Neural cell (in vitro differentiated cells): ENCODE data around the gene POLK. TPM values are rescaled to one million over a fixed set of nuclear protein-coding genes. Genes with fewer than 3 reads are reported as not detected.

Experiments used
- H2AFZ ChIP-seq: fragments of 200-600, 300-800 bp; sonication (generic), shearing (Covaris generic); 2 replicates; pipeline ENCODE4 v1.6.0; 2014; ENCODE audit warnings: low read depth, mild to moderate bottlenecking, antibody characterized with exemption, low read length, moderate library complexity
- H3F3A ChIP-seq: fragments of 200-600 bp; shearing (Covaris generic); 2 replicates; pipeline ENCODE4 v1.6.1; 2016; ENCODE audit warnings: mild to moderate bottlenecking, moderate library complexity, mixed read lengths, antibody characterized with exemption, low read length; ENCODE audit not compliant: insufficient read depth, poor library complexity, severe bottlenecking
- H3K27ac ChIP-seq: fragments of 200-600, 300-800 bp; sonication (generic), shearing (Covaris generic); 2 replicates; pipeline ENCODE4 v1.5.1; 2014; ENCODE audit warnings: mild to moderate bottlenecking, low read length, moderate library complexity
- H3K27me3 ChIP-seq: fragments of 300-800, 200-600 bp; sonication (generic), shearing (Covaris generic); 2 replicates; pipeline ENCODE4 v1.6.0; 2014; ENCODE audit warnings: mild to moderate bottlenecking, low read depth, low read length, moderate library complexity; ENCODE audit not compliant: insufficient read depth
- H3K36me3 ChIP-seq: fragments of 300-800, 200-600 bp; sonication (generic), shearing (Covaris generic); 2 replicates; pipeline ENCODE4 v1.5.1; 2014; ENCODE audit warnings: mild to moderate bottlenecking, antibody characterized with exemption, low read length, moderate library complexity; ENCODE audit not compliant: insufficient read depth
- H3K4me2 ChIP-seq: fragments of 300-800, 200-600 bp; sonication (generic), shearing (Covaris generic); 2 replicates; pipeline ENCODE4 v1.6.0; 2014; ENCODE audit warnings: mild to moderate bottlenecking, low read length
- H3K4me3 ChIP-seq: fragments of 300-800, 200-600 bp; sonication (generic), shearing (Covaris generic); 2 replicates; pipeline ENCODE4 v1.5.1; 2014; ENCODE audit warnings: mild to moderate bottlenecking, low read length, moderate library complexity
- H3K79me2 ChIP-seq: fragments of 200-600 bp; shearing (Covaris generic); replicated peaks from 2 replicates; pipeline ENCODE4 v1.6.0; 2014; ENCODE audit warnings: mild to moderate bottlenecking, low read length, moderate library complexity; ENCODE audit not compliant: insufficient read depth
- H3K9ac ChIP-seq: fragments of 300-800, 200-600 bp; sonication (generic), shearing (Covaris generic); 2 replicates; pipeline ENCODE4 v1.6.1; 2016; ENCODE audit warnings: mild to moderate bottlenecking, low read length, mixed read lengths
- H3K9me2 ChIP-seq: fragments of 200-600 bp; shearing (Covaris generic); 2 replicates; pipeline ENCODE4 v1.6.1; 2016; ENCODE audit warnings: mild to moderate bottlenecking, low read length, mixed read lengths; ENCODE audit not compliant: insufficient read depth
- H3K9me3 ChIP-seq: fragments of 200-600, 300-800 bp; sonication (generic), shearing (Covaris generic); 2 replicates; pipeline ENCODE4 v1.6.1; 2016; ENCODE audit warnings: mild to moderate bottlenecking, mixed run types, low read length, moderate library complexity, mixed read lengths
- H4K20me1 ChIP-seq: fragments of 200-600 bp; shearing (Covaris generic); 2 replicates; pipeline ENCODE4 v1.6.1; 2016; ENCODE audit warnings: mild to moderate bottlenecking, mixed run types; ENCODE audit not compliant: insufficient read depth
- CTCF ChIP-seq: fragments of 450-650 bp; IDR thresholded peaks from 2 replicates; pipeline ENCODE4 v1.5.1; 2014; ENCODE audit warnings: antibody characterized with exemption, mild to moderate bottlenecking, moderate library complexity; ENCODE audit not compliant: poor library complexity, severe bottlenecking
- EP300 ChIP-seq: fragments of 450-650 bp; conservative IDR thresholded peaks from 2 replicates; pipeline ENCODE4 v1.6.1; 2014; ENCODE audit warnings: antibody characterized with exemption, mild to moderate bottlenecking, moderate library complexity; ENCODE audit not compliant: poor library complexity, severe bottlenecking
- EZH2 ChIP-seq: fragments of 200-600, 300-800 bp; shearing (Covaris generic), sonication (generic); IDR thresholded peaks from 2 replicates; pipeline ENCODE4 v1.6.1; 2014; ENCODE audit warnings: antibody characterized with exemption, low read length, borderline replicate concordance, mild to moderate bottlenecking; ENCODE audit not compliant: insufficient read depth, poor library complexity, severe bottlenecking
- MXI1 ChIP-seq: fragments of 450-650 bp; conservative IDR thresholded peaks from 2 replicates; pipeline ENCODE4 v1.6.1; 2014; ENCODE audit warnings: antibody characterized with exemption, mild to moderate bottlenecking; ENCODE audit not compliant: poor library complexity, severe bottlenecking
- POLR2AphosphoS5 ChIP-seq: IDR thresholded peaks from 2 replicates; pipeline ENCODE4 v1.6.1; 2012
- RAD21 ChIP-seq: fragments of 450-650 bp; conservative IDR thresholded peaks from 2 replicates; pipeline ENCODE4 v1.6.1; 2014; ENCODE audit warnings: antibody characterized with exemption, mild to moderate bottlenecking, moderate library complexity
- REST ChIP-seq: IDR thresholded peaks from 2 replicates; pipeline ENCODE4 v1.6.1; 2012; ENCODE audit warnings: borderline replicate concordance
- SMC3 ChIP-seq: fragments of 450-650 bp; conservative IDR thresholded peaks from 2 replicates; pipeline ENCODE4 v1.6.1; 2014; ENCODE audit warnings: antibody characterized with exemption, mild to moderate bottlenecking, moderate library complexity; ENCODE audit not compliant: poor library complexity
- TAF1 ChIP-seq: IDR thresholded peaks from 2 replicates; pipeline ENCODE4 v1.6.1; 2012; ENCODE audit warnings: low read depth
- polyA plus RNA-seq: library from polyadenylated mRNA; depleted of rRNA; stranded (reverse); fragments of >200 nt; gene quantifications from 2 replicates; pipeline ENCODE4 v1.2.3, GENCODE V29; 2014

POLK gene
- polyA plus RNA-seq, 1 donor from 2014 or later: 36.4 TPM

GRCh38 chr5:75584641-75585040, 73.0 kb downstream of the POLK start:
- Histone ChIP-seq H3K9me3 (no peaks in the 10 kb centered on the region), H3K36me3 (peaks cover 10% of the 10 kb centered on the region), H3K4me2 (no peak overlapping the region), H3F3A (no peaks in the 10 kb centered on the region), H2AFZ (no peak overlapping the region), H3K27me3 (no peaks in the 10 kb centered on the region), H4K20me1 (no peaks in the 10 kb centered on the region), H3K79me2 (no peaks in the 10 kb centered on the region), H3K4me3 (no peak overlapping the region), H3K27ac (no peak overlapping the region), H3K9ac (no peak overlapping the region), H3K9me2 (no peaks in the 10 kb centered on the region)
- TF ChIP-seq TAF1 (no peak), SMC3 (no peak), RAD21 (no peak), CTCF (no peak), EP300 (no peak), MXI1 (no peak), EZH2 (no peak), REST (no peak), POLR2AphosphoS5 (no peak)

DNA sequence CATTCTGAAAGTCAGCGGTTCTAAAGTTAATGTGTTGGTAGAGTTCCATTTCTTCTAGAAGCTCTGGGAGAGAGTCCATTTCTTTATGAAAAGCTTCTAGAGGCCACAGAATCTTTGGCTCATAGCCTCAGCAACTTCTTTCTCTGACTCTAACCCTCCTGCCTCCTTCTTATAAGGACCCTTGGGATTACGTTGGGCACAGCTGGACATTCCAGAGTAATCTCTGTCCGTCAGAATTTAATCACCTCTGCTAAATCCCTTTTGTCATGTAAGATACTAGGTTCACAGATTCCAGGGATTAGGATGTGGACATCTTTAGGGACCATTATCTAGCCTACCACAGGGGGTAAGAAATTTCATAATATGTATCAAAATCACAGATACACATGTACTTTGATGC, 77.0 kb downstream of the POLK start:
- no peaks in the 10 kb centered on the region for H3K79me2 ChIP-seq
- no peaks in the 10 kb centered on the region for H3K36me3 ChIP-seq
- H3F3A ChIP-seq: no peaks in the 10 kb centered on the region
- no peak overlapping the region for H3K27ac ChIP-seq
- H3K4me2 ChIP-seq: no peak overlapping the region
- H3K9me2 ChIP-seq: no peaks in the 10 kb centered on the region
- H4K20me1 ChIP-seq: no peaks in the 10 kb centered on the region
- H3K4me3 ChIP-seq: no peak overlapping the region
- no peak overlapping the region for H2AFZ ChIP-seq
- H3K27me3 ChIP-seq: no peaks in the 10 kb centered on the region
- no peaks in the 10 kb centered on the region for H3K9me3 ChIP-seq
- H3K9ac ChIP-seq: no peak overlapping the region
- TF ChIP-seq TAF1: no peak
- no peak for TF ChIP-seq RAD21

- Histone ChIP-seq H4K20me1 (no peaks in the 10 kb centered on the region), H3K9me2 (no peaks in the 10 kb centered on the region), H3K9me3 (no peaks in the 10 kb centered on the region)
These were observed 88.8 kb downstream of the POLK start for GRCh38 chr5:75600535-75600934.

More at GRCh38 chr5:75600535-75600934, 88.8 kb downstream of the POLK start:
- Histone ChIP-seq H3K27ac (no peak overlapping the region), H2AFZ (no peak overlapping the region), H3F3A (no peaks in the 10 kb centered on the region), H3K79me2 (no peaks in the 10 kb centered on the region), H3K4me2 (no peak overlapping the region), H3K4me3 (no peak overlapping the region), H3K9ac (no peak overlapping the region), H3K27me3 (no peaks in the 10 kb centered on the region), H3K36me3 (peaks cover 5% of the 10 kb centered on the region)
- TF ChIP-seq MXI1 (no peak), CTCF (no peak), TAF1 (no peak), EZH2 (no peak), EP300 (no peak), REST (no peak), SMC3 (no peak), RAD21 (no peak), POLR2AphosphoS5 (no peak)
